Right atrium auricular region (tissue), 2 donors: ENCODE data around the gene ACACB. TPM values are rescaled to one million over a fixed set of nuclear protein-coding genes. Genes with fewer than 3 reads are reported as not detected.

Source experiments
- DNase-seq: peaks from one replicate; pipeline ENCODE4 v3.0.0-alpha.2; 2019; ENCODE audit warnings: low spot score
- H3K27ac ChIP-seq, 2 donors: fragments of 200-600 bp; sonication (generic); 1 replicate in 1 of 2; 2 replicates in 1 of 2; pipeline ENCODE4 v1.5.1; 2016 to 2019
- H3K27me3 ChIP-seq, 2 donors: fragments of 200-600 bp; sonication (generic); one replicate each; pipeline versions ENCODE4 v1.5.1 to v1.6.0; 2017 to 2019
- H3K36me3 ChIP-seq: fragments of 200-600 bp; sonication (generic); one replicate; pipeline ENCODE4 v1.5.1; 2016
- H3K4me1 ChIP-seq, 2 donors: fragments of 200-600 bp; sonication (generic); one replicate each; pipeline versions ENCODE4 v1.5.1 to v1.6.0; 2017 to 2019
- H3K4me3 ChIP-seq, 2 donors: fragments of 200-600 bp; sonication (generic); 1 replicate in 1 of 2; 2 replicates in 1 of 2; pipeline ENCODE4 v1.5.1; 2017 to 2019; ENCODE audit warnings: mild to moderate bottlenecking in 1 of 2, moderate library complexity in 1 of 2
- H3K9me3 ChIP-seq, 2 donors: fragments of 200-600 bp; sonication (generic); one replicate each; pipeline ENCODE4 v1.5.1; 2019
- CTCF ChIP-seq, 2 donors: fragments of 200-600 bp; sonication (generic); IDR thresholded peaks; one replicate each; pipeline ENCODE4 v1.5.1; 2019; ENCODE audit warnings: antibody characterized with exemption in 2 of 2
- total RNA-seq, 2 donors: library from RNA; depleted of rRNA; stranded (reverse); fragments of >200 nt; gene quantifications; one replicate each; pipeline ENCODE4 v1.1.0, GENCODE V29; 2016

ACACB gene
- total RNA-seq, 2 donors from 2014 or later: 76.8 to 104 TPM

GRCh38 chr12:109288571-109288970 is 172.2 kb downstream of the ACACB start:
- DNase-seq: no peak
- Histone ChIP-seq H3K4me1 (peaks cover 0 to 12% of the 10 kb centered on the region in 2 donors), H3K27ac (no peak overlapping the region), H3K27me3 (no peaks in the 10 kb centered on the region), H3K4me3 (no peak overlapping the region), H3K36me3 (no peaks in the 10 kb centered on the region), H3K9me3 (no peaks in the 10 kb centered on the region)
- no peak for TF ChIP-seq CTCF (IDR thresholded peaks at IDR 0.05)

GRCh38 chr12:109289004-109289403 is 172.6 kb downstream of the ACACB start:
- H3K4me1 ChIP-seq: peaks cover 0 to 12% of the 10 kb centered on the region in 2 donors
- no peak for TF ChIP-seq CTCF (IDR thresholded peaks at IDR 0.05)
- no peaks in the 10 kb centered on the region for H3K27me3 ChIP-seq
- no peak overlapping the region for H3K4me3 ChIP-seq
- no peak for DNase-seq
- no peak overlapping the region for H3K27ac ChIP-seq
- no peaks in the 10 kb centered on the region for H3K9me3 ChIP-seq
- H3K36me3 ChIP-seq: no peaks in the 10 kb centered on the region

GRCh38 chr12:109289551-109289950 is 173.2 kb downstream of the ACACB start:
- DNase-seq: no peak

GRCh38 chr12:109290061-109290460 is 173.7 kb downstream of the ACACB start:
- no peaks in the 10 kb centered on the region for H3K27me3 ChIP-seq
- H3K4me1 ChIP-seq: peaks cover 0 to 12% of the 10 kb centered on the region in 2 donors
- H3K36me3 ChIP-seq: no peaks in the 10 kb centered on the region
- TF ChIP-seq CTCF (IDR thresholded peaks at IDR 0.05): no peak
- no peak overlapping the region for H3K27ac ChIP-seq
- no peak for DNase-seq
- no peaks in the 10 kb centered on the region for H3K9me3 ChIP-seq
- H3K4me3 ChIP-seq: no peak overlapping the region

More at GRCh38 chr12:109289551-109289950, 173.2 kb downstream of the ACACB start:
- Histone ChIP-seq H3K36me3 (no peaks in the 10 kb centered on the region), H3K27me3 (no peaks in the 10 kb centered on the region), H3K27ac (no peak overlapping the region), H3K4me1 (peaks cover 0 to 12% of the 10 kb centered on the region in 2 donors), H3K4me3 (no peak overlapping the region), H3K9me3 (no peaks in the 10 kb centered on the region)
- TF ChIP-seq CTCF (IDR thresholded peaks at IDR 0.05): no peak

GRCh38 chr12:109291117-109291516 is 174.7 kb downstream of the ACACB start:
- DNase-seq: no peak
- no peak for TF ChIP-seq CTCF (IDR thresholded peaks at IDR 0.05)
- peak overlapping the region; percentile 29 to 42 for H3K4me3 ChIP-seq
- H3K27ac ChIP-seq: no peak overlapping the region
- no peaks in the 10 kb centered on the region for H3K27me3 ChIP-seq
- H3K36me3 ChIP-seq: no peaks in the 10 kb centered on the region
- H3K4me1 ChIP-seq: peaks cover 0 to 12% of the 10 kb centered on the region in 2 donors
- H3K9me3 ChIP-seq: no peaks in the 10 kb centered on the region
